ENCODE data around the gene LCA5.
"Not testable (repeated sequence)": the region's sequence is repeated elsewhere in the genome, so short reads cannot be mapped to it uniquely, and the experiment has no call there.

LCA5 gene

GRCh38 chr6:79536954-79537747, at the start of gene LCA5:
LCA5 (minus strand) TSS chr6:79537430; CDS start chr6:79518894, 18,536 bp downstream.
- peak; percentile 54 for DNase-seq (ENCODE audit: low read depth)

- DNase-seq (ENCODE audit: low read depth) = no peak
Observed at GRCh38 chr6:79586548-79586947, 49.3 kb upstream of the LCA5 start.

- DNase-seq (ENCODE audit: low read depth) = no peak
Observed at GRCh38 chr6:79584332-79584731, 47.1 kb upstream of the LCA5 start.

GRCh38 chr6:79577926-79578325, 40.7 kb upstream of the LCA5 start:
- DNase-seq (ENCODE audit: low read depth) = not testable (repeated sequence)

GRCh38 chr6:79574630-79575225, 37.5 kb upstream of the LCA5 start:
- DNase-seq (ENCODE audit: low read depth) = no peak

- no peak for DNase-seq (ENCODE audit: low read depth)
Observed at GRCh38 chr6:79574174-79574573, 36.9 kb upstream of the LCA5 start.

GRCh38 chr6:79571030-79571367, 33.8 kb upstream of the LCA5 start:
- no peak for DNase-seq (ENCODE audit: low read depth)

GRCh38 chr6:79570129-79571029, 33.1 kb upstream of the LCA5 start:
- no peak for DNase-seq (ENCODE audit: low read depth)

GRCh38 chr6:79568996-79569395, 31.8 kb upstream of the LCA5 start:
- DNase-seq (ENCODE audit: low read depth) = no peak

- no peak for DNase-seq (ENCODE audit: low read depth)
Observed at GRCh38 chr6:79564636-79565035, 27.4 kb upstream of the LCA5 start.

GRCh38 chr6:79559706-79560105, 22.5 kb upstream of the LCA5 start:
- DNase-seq (ENCODE audit: low read depth) = no peak

GRCh38 chr6:79557673-79558467, 20.6 kb upstream of the LCA5 start:
- no peak for DNase-seq (ENCODE audit: low read depth)

GRCh38 chr6:79554305-79554704, 17.1 kb upstream of the LCA5 start:
- DNase-seq (ENCODE audit: low read depth) = no peak

- no peak for DNase-seq (ENCODE audit: low read depth)
Observed at GRCh38 chr6:79551401-79551800, 14.2 kb upstream of the LCA5 start.

GRCh38 chr6:79548304-79548703, 11.1 kb upstream of the LCA5 start:
- no peak for DNase-seq (ENCODE audit: low read depth)

- no peak for DNase-seq (ENCODE audit: low read depth)
Observed at GRCh38 chr6:79546186-79546585, 9.0 kb upstream of the LCA5 start.

GRCh38 chr6:79544939-79545450, 7.8 kb upstream of the LCA5 start:
- DNase-seq (ENCODE audit: low read depth) = no peak

GRCh38 chr6:79544299-79544927, 7.2 kb upstream of the LCA5 start:
- no peak for DNase-seq (ENCODE audit: low read depth)

GRCh38 chr6:79543886-79544285, 6.7 kb upstream of the LCA5 start:
- DNase-seq (ENCODE audit: low read depth) = no peak

GRCh38 chr6:79543411-79543810, 6.2 kb upstream of the LCA5 start:
- no peak for DNase-seq (ENCODE audit: low read depth)

Measured in stimulated activated CD8-positive, alpha-beta memory T cell treated with anti-CD3 and anti-CD28 coated beads, Interleukin-15, amount 100 ng/mL, for 1 hour (primary cell).